HepG2 (cell line): ENCODE measurements around the gene FUT3. TPM values are rescaled to one million over a fixed set of nuclear protein-coding genes. Genes with fewer than 3 reads are reported as not detected.

ENCODE experiments used
- AKAP8 ChIP-seq: sonication (generic); formaldehyde crosslinking; IDR thresholded peaks from 2 replicates; pipeline ENCODE4 v1.5.1; 2020; ENCODE audit warnings: mild to moderate bottlenecking, missing genetic modification reagents
- CAMTA2 ChIP-seq: sonication (generic); formaldehyde crosslinking; IDR thresholded peaks from 2 replicates; pipeline ENCODE4 v1.4.0; 2020; ENCODE audit warnings: mild to moderate bottlenecking, missing genetic modification reagents, borderline replicate concordance
- EHMT2 ChIP-seq: fragments of 200-600 bp; sonication (generic); IDR thresholded peaks from 2 replicates; pipeline ENCODE4 v1.7.0; 2017; ENCODE audit warnings: antibody characterized with exemption, low read depth, low read length, borderline replicate concordance
- IKZF1 ChIP-seq: fragments of 450-650 bp; IDR thresholded peaks from 2 replicates; pipeline ENCODE4 v1.7.1; 2016
- MEF2D ChIP-seq: sonication (generic); formaldehyde crosslinking; IDR thresholded peaks from 2 replicates; pipeline ENCODE4 v1.5.1; 2020; ENCODE audit warnings: mild to moderate bottlenecking, missing genetic modification reagents
- NPAS2 ChIP-seq: sonication (generic); formaldehyde crosslinking; IDR thresholded peaks from 2 replicates; pipeline ENCODE4 v1.8.0; 2022; ENCODE audit warnings: mild to moderate bottlenecking, missing genetic modification reagents, borderline replicate concordance
- PHF5A ChIP-seq: IDR thresholded peaks from one replicate; pipeline ENCODE4 v1.6.1; 2018; ENCODE audit warnings: low read depth, missing genetic modification reagents; ENCODE audit not compliant: unreplicated experiment
- PRPF4 ChIP-seq: fragments of 200-400 bp; formaldehyde crosslinking; IDR thresholded peaks from 2 replicates; pipeline ENCODE4 v1.6.1; 2016; ENCODE audit warnings: low read length, low read depth; ENCODE audit not compliant: poor library complexity, severe bottlenecking
- RFXANK ChIP-seq: IDR thresholded peaks from 2 replicates; pipeline ENCODE4 v1.6.1; 2016
- SMARCC2 ChIP-seq: fragments of 450-650 bp; IDR thresholded peaks from 2 replicates; pipeline ENCODE4 v1.6.1; 2017; ENCODE audit warnings: antibody characterized with exemption, mild to moderate bottlenecking
- TSC22D2 ChIP-seq: sonication (generic); formaldehyde crosslinking; IDR thresholded peaks from 2 replicates; pipeline ENCODE4 v1.5.1; 2020; ENCODE audit warnings: missing genetic modification reagents, mild to moderate bottlenecking, borderline replicate concordance
- ZBTB7B ChIP-seq: sonication (generic); formaldehyde crosslinking; IDR thresholded peaks from 2 replicates; pipeline ENCODE4 v1.4.0; 2020; ENCODE audit warnings: missing genetic modification reagents
- ZFP36L2 ChIP-seq: sonication (generic); formaldehyde crosslinking; IDR thresholded peaks from 2 replicates; pipeline ENCODE4 v1.4.0; 2020; ENCODE audit warnings: missing genetic modification reagents
- ZNF781 ChIP-seq: sonication (generic); formaldehyde crosslinking; IDR thresholded peaks from 2 replicates; pipeline ENCODE4 v1.5.1; 2020; ENCODE audit warnings: borderline replicate concordance, mild to moderate bottlenecking, missing genetic modification reagents; ENCODE audit errors: not compliant biosample characterization
- polyA plus RNA-seq, 8 experiments: library from polyadenylated mRNA; depleted of rRNA in 3 of 8; stranded (reverse) in 7 of 8; unstranded in 1 of 8; fragments of >200 nt; fragmentation: Illumina TruSeq in 4 of 8; extraction: Trizol in 4 of 8; gene quantifications; 2 replicates each; pipeline versions ENCODE4 v1.2.1 to v1.2.3, GENCODE V29; 2011 to 2016; ENCODE audit warnings: low read depth in 4 of 8, missing spikeins in 1 of 8, mixed read lengths in 1 of 8; ENCODE audit not compliant: insufficient read depth in 1 of 8
- total RNA-seq, 5 experiments: library from RNA; depleted of rRNA; stranded (reverse); fragments of >200 nt; fragmentation: Illumina TruSeq; extraction: Trizol; gene quantifications; 2 replicates each; pipeline ENCODE4 v1.2.3, GENCODE V29; 2016; ENCODE audit warnings: low read depth in 1 of 5
- TF ChIP-seq, protein P1 (sequence below): sonication (generic); formaldehyde crosslinking; IDR thresholded peaks from 2 replicates; pipeline ENCODE4 v1.4.0; 2020; ENCODE audit warnings: mild to moderate bottlenecking, low read depth, missing genetic modification reagents
- TF ChIP-seq, protein P2 (sequence below): sonication (generic); formaldehyde crosslinking; IDR thresholded peaks from 2 replicates; pipeline ENCODE4 v1.8.1; 2022; ENCODE audit warnings: low read depth, mild to moderate bottlenecking, missing genetic modification reagents
- TF ChIP-seq, protein P3 (sequence below): fragments of 450-650 bp; IDR thresholded peaks from 2 replicates; pipeline ENCODE4 v1.6.1; 2017; ENCODE audit warnings: mild to moderate bottlenecking
- TF ChIP-seq, protein P4 (sequence below): sonication (generic); formaldehyde crosslinking; IDR thresholded peaks from 2 replicates; pipeline ENCODE4 v1.5.0; 2020; ENCODE audit warnings: missing genetic modification reagents
- TF ChIP-seq, protein P5 (sequence below): fragments of 450-650 bp; IDR thresholded peaks from 2 replicates; pipeline ENCODE4 v1.6.1; 2017

FUT3 gene
- total and polyA plus RNA-seq, 2 of the 13 experiments (the other 11 are each of a cell fraction or from before 2014, with no cell fraction given): 0.53 to 1.1 TPM

DNA sequence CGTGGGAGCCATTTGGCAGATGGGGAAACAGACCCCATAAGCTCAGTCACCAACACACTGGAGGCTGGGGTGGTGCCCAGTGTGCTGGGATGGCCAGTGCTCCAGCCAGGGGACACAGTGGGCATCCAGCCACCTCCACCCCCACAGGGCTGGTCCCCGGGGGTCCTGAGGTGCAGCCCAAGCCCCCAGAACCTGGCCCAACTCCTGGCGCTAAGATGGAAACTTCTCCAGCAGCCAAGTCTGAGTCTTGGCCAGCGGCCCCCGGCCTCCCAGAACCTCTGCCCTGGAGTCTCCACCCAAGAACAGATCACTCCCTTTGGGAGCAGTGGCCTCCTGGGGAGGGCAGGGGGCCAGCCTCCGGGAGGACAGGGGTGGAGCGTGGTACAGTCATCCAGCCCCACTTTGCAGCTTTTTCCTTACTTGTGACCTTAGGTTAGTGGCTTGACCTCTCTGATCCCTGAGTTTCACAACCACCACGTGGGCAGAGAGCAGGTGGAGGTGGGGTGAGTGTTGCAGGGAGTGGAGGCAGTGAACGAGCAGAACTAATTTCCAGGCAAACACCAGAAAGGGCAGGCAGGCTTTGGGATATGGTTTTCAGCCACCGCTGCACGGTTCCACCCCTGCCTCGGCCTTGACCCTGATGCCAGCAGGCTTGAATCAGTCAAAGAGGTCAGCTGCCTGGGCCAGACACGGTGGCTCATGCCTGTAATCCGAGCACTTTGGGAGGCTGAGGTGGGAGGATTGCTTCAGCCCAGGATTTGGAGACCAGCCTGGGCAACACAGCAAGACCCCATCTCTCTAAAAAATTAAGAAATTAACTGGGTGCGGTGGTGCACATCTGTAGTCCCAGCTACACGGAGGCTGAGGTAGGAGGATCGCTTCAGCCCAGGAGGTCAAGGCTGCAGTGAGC, 50.6 kb downstream of the FUT3 start (continued):
- TF ChIP-seq, protein P1, sequence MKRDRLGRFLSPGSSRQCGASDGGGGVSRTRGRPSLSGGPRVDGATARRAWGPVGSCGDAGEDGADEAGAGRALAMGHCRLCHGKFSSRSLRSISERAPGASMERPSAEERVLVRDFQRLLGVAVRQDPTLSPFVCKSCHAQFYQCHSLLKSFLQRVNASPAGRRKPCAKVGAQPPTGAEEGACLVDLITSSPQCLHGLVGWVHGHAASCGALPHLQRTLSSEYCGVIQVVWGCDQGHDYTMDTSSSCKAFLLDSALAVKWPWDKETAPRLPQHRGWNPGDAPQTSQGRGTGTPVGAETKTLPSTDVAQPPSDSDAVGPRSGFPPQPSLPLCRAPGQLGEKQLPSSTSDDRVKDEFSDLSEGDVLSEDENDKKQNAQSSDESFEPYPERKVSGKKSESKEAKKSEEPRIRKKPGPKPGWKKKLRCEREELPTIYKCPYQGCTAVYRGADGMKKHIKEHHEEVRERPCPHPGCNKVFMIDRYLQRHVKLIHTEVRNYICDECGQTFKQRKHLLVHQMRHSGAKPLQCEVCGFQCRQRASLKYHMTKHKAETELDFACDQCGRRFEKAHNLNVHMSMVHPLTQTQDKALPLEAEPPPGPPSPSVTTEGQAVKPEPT (CRISPR knock-in tag): no peak
- TF ChIP-seq NPAS2 (CRISPR knock-in tag): no peak
- TF ChIP-seq PHF5A: no peak
- TF ChIP-seq ZNF781: no peak
- TF ChIP-seq EHMT2: no peak
- TF ChIP-seq, protein P2, sequence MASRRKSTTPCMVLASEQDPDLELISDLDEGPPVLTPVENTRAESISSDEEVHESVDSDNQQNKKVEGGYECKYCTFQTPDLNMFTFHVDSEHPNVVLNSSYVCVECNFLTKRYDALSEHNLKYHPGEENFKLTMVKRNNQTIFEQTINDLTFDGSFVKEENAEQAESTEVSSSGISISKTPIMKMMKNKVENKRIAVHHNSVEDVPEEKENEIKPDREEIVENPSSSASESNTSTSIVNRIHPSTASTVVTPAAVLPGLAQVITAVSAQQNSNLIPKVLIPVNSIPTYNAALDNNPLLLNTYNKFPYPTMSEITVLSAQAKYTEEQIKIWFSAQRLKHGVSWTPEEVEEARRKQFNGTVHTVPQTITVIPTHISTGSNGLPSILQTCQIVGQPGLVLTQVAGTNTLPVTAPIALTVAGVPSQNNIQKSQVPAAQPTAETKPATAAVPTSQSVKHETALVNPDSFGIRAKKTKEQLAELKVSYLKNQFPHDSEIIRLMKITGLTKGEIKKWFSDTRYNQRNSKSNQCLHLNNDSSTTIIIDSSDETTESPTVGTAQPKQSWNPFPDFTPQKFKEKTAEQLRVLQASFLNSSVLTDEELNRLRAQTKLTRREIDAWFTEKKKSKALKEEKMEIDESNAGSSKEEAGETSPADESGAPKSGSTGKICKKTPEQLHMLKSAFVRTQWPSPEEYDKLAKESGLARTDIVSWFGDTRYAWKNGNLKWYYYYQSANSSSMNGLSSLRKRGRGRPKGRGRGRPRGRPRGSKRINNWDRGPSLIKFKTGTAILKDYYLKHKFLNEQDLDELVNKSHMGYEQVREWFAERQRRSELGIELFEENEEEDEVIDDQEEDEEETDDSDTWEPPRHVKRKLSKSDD (CRISPR knock-in tag): peak; percentile 42; the same call in 1 of the 2 replicates
- no peak for TF ChIP-seq MEF2D (CRISPR knock-in tag)
- no peak for TF ChIP-seq TSC22D2 (CRISPR knock-in tag)
- no peak for TF ChIP-seq PRPF4
- TF ChIP-seq ZFP36L2 (CRISPR knock-in tag): no peak
- no peak for TF ChIP-seq CAMTA2 (CRISPR knock-in tag)
- TF ChIP-seq IKZF1: no peak
- TF ChIP-seq, protein P3, sequence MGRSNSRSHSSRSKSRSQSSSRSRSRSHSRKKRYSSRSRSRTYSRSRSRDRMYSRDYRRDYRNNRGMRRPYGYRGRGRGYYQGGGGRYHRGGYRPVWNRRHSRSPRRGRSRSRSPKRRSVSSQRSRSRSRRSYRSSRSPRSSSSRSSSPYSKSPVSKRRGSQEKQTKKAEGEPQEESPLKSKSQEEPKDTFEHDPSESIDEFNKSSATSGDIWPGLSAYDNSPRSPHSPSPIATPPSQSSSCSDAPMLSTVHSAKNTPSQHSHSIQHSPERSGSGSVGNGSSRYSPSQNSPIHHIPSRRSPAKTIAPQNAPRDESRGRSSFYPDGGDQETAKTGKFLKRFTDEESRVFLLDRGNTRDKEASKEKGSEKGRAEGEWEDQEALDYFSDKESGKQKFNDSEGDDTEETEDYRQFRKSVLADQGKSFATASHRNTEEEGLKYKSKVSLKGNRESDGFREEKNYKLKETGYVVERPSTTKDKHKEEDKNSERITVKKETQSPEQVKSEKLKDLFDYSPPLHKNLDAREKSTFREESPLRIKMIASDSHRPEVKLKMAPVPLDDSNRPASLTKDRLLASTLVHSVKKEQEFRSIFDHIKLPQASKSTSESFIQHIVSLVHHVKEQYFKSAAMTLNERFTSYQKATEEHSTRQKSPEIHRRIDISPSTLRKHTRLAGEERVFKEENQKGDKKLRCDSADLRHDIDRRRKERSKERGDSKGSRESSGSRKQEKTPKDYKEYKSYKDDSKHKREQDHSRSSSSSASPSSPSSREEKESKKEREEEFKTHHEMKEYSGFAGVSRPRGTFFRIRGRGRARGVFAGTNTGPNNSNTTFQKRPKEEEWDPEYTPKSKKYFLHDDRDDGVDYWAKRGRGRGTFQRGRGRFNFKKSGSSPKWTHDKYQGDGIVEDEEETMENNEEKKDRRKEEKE: no peak
- TF ChIP-seq ZBTB7B (CRISPR knock-in tag): 0 out of 2 replicates have a peak, but pooled peaks have one; percentile 42
- TF ChIP-seq, protein P4, sequence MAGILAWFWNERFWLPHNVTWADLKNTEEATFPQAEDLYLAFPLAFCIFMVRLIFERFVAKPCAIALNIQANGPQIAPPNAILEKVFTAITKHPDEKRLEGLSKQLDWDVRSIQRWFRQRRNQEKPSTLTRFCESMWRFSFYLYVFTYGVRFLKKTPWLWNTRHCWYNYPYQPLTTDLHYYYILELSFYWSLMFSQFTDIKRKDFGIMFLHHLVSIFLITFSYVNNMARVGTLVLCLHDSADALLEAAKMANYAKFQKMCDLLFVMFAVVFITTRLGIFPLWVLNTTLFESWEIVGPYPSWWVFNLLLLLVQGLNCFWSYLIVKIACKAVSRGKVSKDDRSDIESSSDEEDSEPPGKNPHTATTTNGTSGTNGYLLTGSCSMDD (CRISPR knock-in tag): no peak
- no peak for TF ChIP-seq RFXANK (CRISPR knock-in tag)
- TF ChIP-seq, protein P5, sequence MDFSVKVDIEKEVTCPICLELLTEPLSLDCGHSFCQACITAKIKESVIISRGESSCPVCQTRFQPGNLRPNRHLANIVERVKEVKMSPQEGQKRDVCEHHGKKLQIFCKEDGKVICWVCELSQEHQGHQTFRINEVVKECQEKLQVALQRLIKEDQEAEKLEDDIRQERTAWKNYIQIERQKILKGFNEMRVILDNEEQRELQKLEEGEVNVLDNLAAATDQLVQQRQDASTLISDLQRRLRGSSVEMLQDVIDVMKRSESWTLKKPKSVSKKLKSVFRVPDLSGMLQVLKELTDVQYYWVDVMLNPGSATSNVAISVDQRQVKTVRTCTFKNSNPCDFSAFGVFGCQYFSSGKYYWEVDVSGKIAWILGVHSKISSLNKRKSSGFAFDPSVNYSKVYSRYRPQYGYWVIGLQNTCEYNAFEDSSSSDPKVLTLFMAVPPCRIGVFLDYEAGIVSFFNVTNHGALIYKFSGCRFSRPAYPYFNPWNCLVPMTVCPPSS: no peak
- TF ChIP-seq SMARCC2: no peak
- TF ChIP-seq AKAP8 (CRISPR knock-in tag): no peak
